Measurements from ENCODE around the gene SLC38A3.

The SLC38A3 gene

GRCh38 chr3:50237133-50237651 lies 32.1 kb downstream of the SLC38A3 start:
- TF ChIP-seq CTCF (IDR thresholded peaks at IDR 0.05; ENCODE audit: low read depth, low read length) (no peak), EZH2phosphoT487 (IDR thresholded peaks at IDR 0.05; ENCODE audit: low read depth) (no peak)
- peak overlapping the region; percentile 71 for H3K27ac ChIP-seq (ENCODE audit: low read length)
- H3K27me3 ChIP-seq (ENCODE audit: low read depth, low read length): no peaks in the 10 kb centered on the region
- no peaks in the 10 kb centered on the region for H3K9me3 ChIP-seq (ENCODE audit: insufficient read depth, low read length)
- peak overlapping the region; percentile 89 for H3K9ac ChIP-seq (ENCODE audit: low read length)
- no peak overlapping the region for H2AFZ ChIP-seq (ENCODE audit: low read depth, low read length)
- peak overlapping the region; percentile 90 for H3K4me3 ChIP-seq (ENCODE audit: low read length)
- peak overlapping the region; percentile 96 for H3K4me2 ChIP-seq (ENCODE audit: low read length)
- H4K20me1 ChIP-seq (ENCODE audit: insufficient read depth, low read length): peaks cover 39% of the 10 kb centered on the region
- H3K79me2 ChIP-seq (ENCODE audit: low read length): peaks cover 60% of the 10 kb centered on the region
- peaks cover 16% of the 10 kb centered on the region for H3K36me3 ChIP-seq (replicated peaks; ENCODE audit: low read depth, low read length)
- H3K4me1 ChIP-seq (ENCODE audit: low read length): peaks cover 36% of the 10 kb centered on the region

GRCh38 chr3:50237754-50238548 lies 32.9 kb downstream of the SLC38A3 start:
- H3K27ac ChIP-seq (ENCODE audit: low read length): peak overlapping the region; percentile 71
- H2AFZ ChIP-seq (ENCODE audit: low read depth, low read length): no peak overlapping the region
- peak overlapping the region; percentile 90 for H3K4me3 ChIP-seq (ENCODE audit: low read length)
- H3K4me2 ChIP-seq (ENCODE audit: low read length): peak overlapping the region; percentile 96
- TF ChIP-seq CTCF (IDR thresholded peaks at IDR 0.05; ENCODE audit: low read depth, low read length): no peak
- no peak for TF ChIP-seq EZH2phosphoT487 (IDR thresholded peaks at IDR 0.05; ENCODE audit: low read depth)
- no peaks in the 10 kb centered on the region for H3K27me3 ChIP-seq (ENCODE audit: low read depth, low read length)
- peaks cover 40% of the 10 kb centered on the region for H4K20me1 ChIP-seq (ENCODE audit: insufficient read depth, low read length)
- peak overlapping the region; percentile 89 for H3K9ac ChIP-seq (ENCODE audit: low read length)
- peaks cover 43% of the 10 kb centered on the region for H3K4me1 ChIP-seq (ENCODE audit: low read length)
- H3K9me3 ChIP-seq (ENCODE audit: insufficient read depth, low read length): no peaks in the 10 kb centered on the region
- H3K79me2 ChIP-seq (ENCODE audit: low read length): peaks cover 67% of the 10 kb centered on the region
- H3K36me3 ChIP-seq (replicated peaks; ENCODE audit: low read depth, low read length): peaks cover 16% of the 10 kb centered on the region

GRCh38 chr3:50238549-50239026 lies 33.5 kb downstream of the SLC38A3 start:
- H3K27ac ChIP-seq (ENCODE audit: low read length): peak overlapping the region; percentile 71
- H4K20me1 ChIP-seq (ENCODE audit: insufficient read depth, low read length): peaks cover 42% of the 10 kb centered on the region
- peak overlapping the region; percentile 90 for H3K4me3 ChIP-seq (ENCODE audit: low read length)
- peak overlapping the region; percentile 89 for H3K9ac ChIP-seq (ENCODE audit: low read length)
- H2AFZ ChIP-seq (ENCODE audit: low read depth, low read length): no peak overlapping the region
- TF ChIP-seq CTCF (IDR thresholded peaks at IDR 0.05; ENCODE audit: low read depth, low read length): no peak
- TF ChIP-seq EZH2phosphoT487 (IDR thresholded peaks at IDR 0.05; ENCODE audit: low read depth): no peak
- no peaks in the 10 kb centered on the region for H3K27me3 ChIP-seq (ENCODE audit: low read depth, low read length)
- peak overlapping the region; percentile 96 for H3K4me2 ChIP-seq (ENCODE audit: low read length)
- H3K4me1 ChIP-seq (ENCODE audit: low read length): peaks cover 49% of the 10 kb centered on the region
- peaks cover 73% of the 10 kb centered on the region for H3K79me2 ChIP-seq (ENCODE audit: low read length)
- H3K36me3 ChIP-seq (replicated peaks; ENCODE audit: low read depth, low read length): peaks cover 19% of the 10 kb centered on the region
- no peaks in the 10 kb centered on the region for H3K9me3 ChIP-seq (ENCODE audit: insufficient read depth, low read length)

- Histone ChIP-seq H3K27ac (ENCODE audit: low read length) (no peak overlapping the region), H3K9ac (ENCODE audit: low read length) (no peak overlapping the region), H3K79me2 (ENCODE audit: low read length) (peaks cover 81% of the 10 kb centered on the region), H3K9me3 (ENCODE audit: insufficient read depth, low read length) (no peaks in the 10 kb centered on the region), H3K36me3 (replicated peaks; ENCODE audit: low read depth, low read length) (peaks cover 23% of the 10 kb centered on the region), H3K4me1 (ENCODE audit: low read length) (peaks cover 50% of the 10 kb centered on the region), H4K20me1 (ENCODE audit: insufficient read depth, low read length) (peaks cover 46% of the 10 kb centered on the region), H3K4me2 (ENCODE audit: low read length) (no peak overlapping the region), H2AFZ (ENCODE audit: low read depth, low read length) (no peak overlapping the region), H3K27me3 (ENCODE audit: low read depth, low read length) (no peaks in the 10 kb centered on the region), H3K4me3 (ENCODE audit: low read length) (no peak overlapping the region)
- TF ChIP-seq CTCF (IDR thresholded peaks at IDR 0.05; ENCODE audit: low read depth, low read length): no peak
- TF ChIP-seq EZH2phosphoT487 (IDR thresholded peaks at IDR 0.05; ENCODE audit: low read depth): no peak
Measured at GRCh38 chr3:50239649-50240048, 34.6 kb downstream of the SLC38A3 start.

Data from OCI-LY3 (cell line).